NT2/D1 (cell line): ENCODE data around the gene KCNJ6.

Source experiments
- DNase-seq: peaks from one replicate; pipeline ENCODE4 v3.0.0-alpha.2; 2011; ENCODE audit warnings: low read depth, low spot score
- H3K27me3 ChIP-seq: 2 replicates; pipeline ENCODE4 v1.6.0; 2011; ENCODE audit warnings: mild to moderate bottlenecking; ENCODE audit not compliant: insufficient read length, insufficient read depth
- H3K36me3 ChIP-seq: 2 replicates; pipeline ENCODE4 v1.6.1; 2011; ENCODE audit warnings: mild to moderate bottlenecking, low read length, mixed read lengths; ENCODE audit not compliant: insufficient read depth, insufficient read length
- H3K4me1 ChIP-seq: 2 replicates; pipeline ENCODE4 v1.5.1; 2011; ENCODE audit not compliant: insufficient read depth, insufficient read length
- H3K4me3 ChIP-seq: 2 replicates; pipeline ENCODE4 v1.5.1; 2011; ENCODE audit warnings: low read depth; ENCODE audit not compliant: insufficient read length
- H3K9ac ChIP-seq: 2 replicates; pipeline ENCODE4 v1.6.0; 2011; ENCODE audit warnings: low read depth; ENCODE audit not compliant: insufficient read length
- H3K9me3 ChIP-seq: 2 replicates; pipeline ENCODE4 v1.5.1; 2011; ENCODE audit warnings: mild to moderate bottlenecking, low read length; ENCODE audit not compliant: insufficient read depth
- SUZ12 ChIP-seq: IDR thresholded peaks from 2 replicates; pipeline ENCODE4 v1.6.1; 2011; ENCODE audit not compliant: insufficient read length, insufficient read depth; ENCODE audit errors: extremely low read depth
- YY1 ChIP-seq: IDR thresholded peaks from 2 replicates; pipeline ENCODE4 v1.6.1; 2011; ENCODE audit not compliant: insufficient read length, insufficient read depth
- ZNF274 ChIP-seq: IDR thresholded peaks from 2 replicates; pipeline ENCODE4 v1.6.1; 2011; ENCODE audit warnings: mild to moderate bottlenecking, low read depth, low read length

Gene KCNJ6

GRCh38 chr21:37623689-37624088, 292.6 kb downstream of the KCNJ6 start:
- no peaks in the 10 kb centered on the region for H3K4me1 ChIP-seq
- no peaks in the 10 kb centered on the region for H3K27me3 ChIP-seq
- no peaks in the 10 kb centered on the region for H3K36me3 ChIP-seq
- DNase-seq: no peak
- H3K4me3 ChIP-seq: no peak overlapping the region
- H3K9me3 ChIP-seq: peaks cover 4% of the 10 kb centered on the region; the same call in 1 of the 2 replicates
- no peak overlapping the region for H3K9ac ChIP-seq
- no peak for TF ChIP-seq ZNF274
- TF ChIP-seq YY1: no peak
- no peak for TF ChIP-seq SUZ12

GRCh38 chr21:37623183-37623582, 293.1 kb downstream of the KCNJ6 start:
- TF ChIP-seq YY1: no peak
- TF ChIP-seq ZNF274: no peak
- TF ChIP-seq SUZ12: no peak
- no peaks in the 10 kb centered on the region for H3K4me1 ChIP-seq
- no peaks in the 10 kb centered on the region for H3K9me3 ChIP-seq
- DNase-seq: no peak
- no peak overlapping the region for H3K9ac ChIP-seq
- no peaks in the 10 kb centered on the region for H3K27me3 ChIP-seq
- H3K4me3 ChIP-seq: no peak overlapping the region
- no peaks in the 10 kb centered on the region for H3K36me3 ChIP-seq

GRCh38 chr21:37622755-37623154, 293.5 kb downstream of the KCNJ6 start:
- Histone ChIP-seq H3K27me3 (no peaks in the 10 kb centered on the region), H3K4me1 (no peaks in the 10 kb centered on the region), H3K4me3 (no peak overlapping the region), H3K36me3 (no peaks in the 10 kb centered on the region), H3K9me3 (no peaks in the 10 kb centered on the region), H3K9ac (no peak overlapping the region)
- no peak for DNase-seq
- TF ChIP-seq SUZ12: no peak

GRCh38 chr21:37620401-37620800, 295.9 kb downstream of the KCNJ6 start:
- no peaks in the 10 kb centered on the region for H3K9me3 ChIP-seq
- H3K4me1 ChIP-seq: no peaks in the 10 kb centered on the region
- H3K27me3 ChIP-seq: no peaks in the 10 kb centered on the region
- DNase-seq: no peak
- H3K36me3 ChIP-seq: no peaks in the 10 kb centered on the region
- H3K4me3 ChIP-seq: no peak overlapping the region
- no peak for TF ChIP-seq YY1
- no peak for TF ChIP-seq ZNF274
- no peak for TF ChIP-seq SUZ12
- H3K9ac ChIP-seq: no peak overlapping the region

- 0 out of 2 replicates have a peak, but pooled peaks cover under 1% of the 10 kb centered on the region for H3K9me3 ChIP-seq
- no peaks in the 10 kb centered on the region for H3K27me3 ChIP-seq
- no peaks in the 10 kb centered on the region for H3K36me3 ChIP-seq
- no peaks in the 10 kb centered on the region for H3K4me1 ChIP-seq
- no peak for DNase-seq
- TF ChIP-seq ZNF274 (no peak), YY1 (no peak), SUZ12 (no peak)
- no peak overlapping the region for H3K9ac ChIP-seq
- no peak overlapping the region for H3K4me3 ChIP-seq
Measured at GRCh38 chr21:37619464-37619974, 296.7 kb downstream of the KCNJ6 start.

- Histone ChIP-seq H3K36me3 (no peaks in the 10 kb centered on the region), H3K4me1 (no peaks in the 10 kb centered on the region), H3K9me3 (0 out of 2 replicates have a peak, but pooled peaks cover 3% of the 10 kb centered on the region), H3K9ac (no peak overlapping the region), H3K4me3 (no peak overlapping the region), H3K27me3 (no peaks in the 10 kb centered on the region)
- TF ChIP-seq ZNF274: no peak
- TF ChIP-seq SUZ12: no peak
- no peak for TF ChIP-seq YY1
- no peak for DNase-seq
Measured at GRCh38 chr21:37618081-37618480, 298.2 kb downstream of the KCNJ6 start.

- TF ChIP-seq SUZ12 (no peak), ZNF274 (no peak), YY1 (no peak)
- Histone ChIP-seq H3K36me3 (no peaks in the 10 kb centered on the region), H3K9me3 (peaks cover 6% of the 10 kb centered on the region; the same call in 1 of the 2 replicates), H3K9ac (no peak overlapping the region), H3K27me3 (no peaks in the 10 kb centered on the region), H3K4me3 (no peak overlapping the region), H3K4me1 (no peaks in the 10 kb centered on the region)
- no peak for DNase-seq
Measured at GRCh38 chr21:37615962-37616361, 300.3 kb downstream of the KCNJ6 start.
